SU-DHL-6 (cell line): ENCODE measurements around the gene DDX39B.

Experiments
- H2AFZ ChIP-seq: fragments of 200-600 bp; sonication (generic); 2 replicates; pipeline ENCODE4 v1.6.1; 2014; ENCODE audit warnings: low read depth, mild to moderate bottlenecking, moderate library complexity, mixed read lengths, antibody characterized with exemption, low read length; ENCODE audit not compliant: severe bottlenecking
- H3F3A ChIP-seq: fragments of 200-600 bp; shearing (Covaris generic); 2 replicates; pipeline ENCODE4 v1.6.0; 2016; ENCODE audit warnings: antibody characterized with exemption, mild to moderate bottlenecking; ENCODE audit not compliant: insufficient read depth
- H3K27ac ChIP-seq: fragments of 200-600 bp; sonication (generic); 2 replicates; pipeline ENCODE4 v1.5.1; 2016; ENCODE audit warnings: low read depth, mild to moderate bottlenecking, low read length, moderate library complexity, mixed read lengths
- H3K27me3 ChIP-seq: fragments of 200-600 bp; sonication (generic), shearing (Covaris generic); 2 replicates; pipeline ENCODE4 v1.6.0; 2014; ENCODE audit warnings: mild to moderate bottlenecking, low read length
- H3K36me3 ChIP-seq: fragments of 200-600 bp; sonication (generic); 2 replicates; pipeline ENCODE4 v1.6.1; 2014; ENCODE audit warnings: mild to moderate bottlenecking, low read length, mixed read lengths
- H3K4me2 ChIP-seq: fragments of 300-600, 200-600 bp; shearing (Covaris generic), sonication (generic); 2 replicates; pipeline ENCODE4 v1.6.0; 2014; ENCODE audit warnings: low read length, low read depth, mild to moderate bottlenecking; ENCODE audit not compliant: poor library complexity, severe bottlenecking
- H3K4me3 ChIP-seq: fragments of 200-600 bp; sonication (generic); 2 replicates; pipeline ENCODE4 v1.5.1; 2014; ENCODE audit warnings: antibody characterized with exemption, low read length, mild to moderate bottlenecking, mixed read lengths; ENCODE audit not compliant: insufficient read depth, poor library complexity, severe bottlenecking
- H3K79me2 ChIP-seq: fragments of 200-600 bp; sonication (generic); 2 replicates; pipeline ENCODE4 v1.6.1; 2014; ENCODE audit warnings: mild to moderate bottlenecking, low read length, moderate library complexity; ENCODE audit not compliant: insufficient read depth
- H3K9ac ChIP-seq: fragments of 200-600 bp; sonication (generic); 2 replicates; pipeline ENCODE4 v1.7.0; 2014; ENCODE audit warnings: mild to moderate bottlenecking, low read length
- H3K9me2 ChIP-seq: fragments of 200-600 bp; sonication (generic); replicated peaks from 2 replicates; pipeline ENCODE4 v1.6.1; 2014; ENCODE audit warnings: low read length; ENCODE audit not compliant: insufficient read depth
- H3K9me3 ChIP-seq: fragments of 200-600 bp; sonication (generic); 2 replicates; pipeline ENCODE4 v1.6.1; 2014; ENCODE audit warnings: low read length, mixed read lengths; ENCODE audit not compliant: insufficient read depth
- H4K20me1 ChIP-seq: fragments of 200-600 bp; sonication (generic); 2 replicates; pipeline ENCODE4 v1.6.1; 2014; ENCODE audit warnings: low read depth, mild to moderate bottlenecking, antibody characterized with exemption, low read length, moderate library complexity, mixed read lengths
- CTCF ChIP-seq: fragments of 200-600 bp; sonication (generic); IDR thresholded peaks from one replicate; pipeline ENCODE4 v1.5.1; 2017; ENCODE audit warnings: antibody characterized with exemption, mild to moderate bottlenecking, low read length, moderate library complexity; ENCODE audit not compliant: insufficient read depth, poor library complexity, severe bottlenecking
- EZH2phosphoT487 ChIP-seq: fragments of 200-600 bp; sonication (generic), shearing (Covaris generic); conservative IDR thresholded peaks from 2 replicates; pipeline ENCODE4 v1.6.1; 2018; ENCODE audit warnings: mild to moderate bottlenecking, antibody characterized with exemption, low read length, moderate library complexity, mixed read lengths

Gene DDX39B

GRCh38 chr6:31587791-31588777, 46.3 kb upstream of the DDX39B start:
- H3K79me2 ChIP-seq, result no peaks in the 10 kb centered on the region
- H3K9me2 ChIP-seq, result no peaks in the 10 kb centered on the region
- H2AFZ ChIP-seq, result no peak overlapping the region
- H3K27me3 ChIP-seq, result no peaks in the 10 kb centered on the region
- no peak for TF ChIP-seq CTCF
- TF ChIP-seq EZH2phosphoT487, result no peak
- no peak overlapping the region for H3K4me3 ChIP-seq
- no peaks in the 10 kb centered on the region for H3K36me3 ChIP-seq
- H3K4me2 ChIP-seq, result no peak overlapping the region
- H3K27ac ChIP-seq, result no peak overlapping the region
- H4K20me1 ChIP-seq, result no peaks in the 10 kb centered on the region
- no peak overlapping the region for H3K9ac ChIP-seq
- peaks cover 32% of the 10 kb centered on the region for H3F3A ChIP-seq
- no peaks in the 10 kb centered on the region for H3K9me3 ChIP-seq

- no peak for TF ChIP-seq CTCF
- TF ChIP-seq EZH2phosphoT487, result no peak
- H3K9me2 ChIP-seq, result no peaks in the 10 kb centered on the region
- peak overlapping the region; percentile 63 for H3K27ac ChIP-seq
- no peaks in the 10 kb centered on the region for H4K20me1 ChIP-seq
- H2AFZ ChIP-seq, result peak overlapping the region; percentile 1
- H3K27me3 ChIP-seq, result no peaks in the 10 kb centered on the region
- H3K36me3 ChIP-seq, result no peaks in the 10 kb centered on the region; the same call in 1 of the 2 replicates
- peak overlapping the region; percentile 31 for H3K9ac ChIP-seq
- peaks cover 5% of the 10 kb centered on the region for H3K79me2 ChIP-seq
- peak overlapping the region; percentile 27 for H3K4me2 ChIP-seq
- H3K4me3 ChIP-seq, result no peak overlapping the region
- peaks cover 44% of the 10 kb centered on the region for H3F3A ChIP-seq
- H3K9me3 ChIP-seq, result no peaks in the 10 kb centered on the region
Measured at GRCh38 chr6:31586599-31587281, 44.9 kb upstream of the DDX39B start.

GRCh38 chr6:31586008-31586407, 44.2 kb upstream of the DDX39B start, which contains the start of gene LST1:
Gene LST1 (plus strand): TSS chr6:31586277. CDS start chr6:31587300, 1,023 bp downstream.
- peak within 1 kb of the TSS; percentile 1 for H2AFZ ChIP-seq
- H4K20me1 ChIP-seq, result no peaks in the 10 kb centered on the region
- no peaks in the 10 kb centered on the region for H3K9me2 ChIP-seq
- H3K79me2 ChIP-seq, result peaks cover 12% of the 10 kb centered on the region
- H3K4me3 ChIP-seq, result no peak within 1 kb of the TSS
- TF ChIP-seq CTCF, result no peak
- no peak for TF ChIP-seq EZH2phosphoT487
- H3K27ac ChIP-seq, result peak within 1 kb of the TSS; percentile 63
- no peaks in the 10 kb centered on the region; the same call in 1 of the 2 replicates for H3K36me3 ChIP-seq
- H3K4me2 ChIP-seq, result peak within 1 kb of the TSS; percentile 27
- H3K9ac ChIP-seq, result peak within 1 kb of the TSS; percentile 31
- no peaks in the 10 kb centered on the region for H3K27me3 ChIP-seq
- no peaks in the 10 kb centered on the region for H3K9me3 ChIP-seq
- H3F3A ChIP-seq, result peaks cover 52% of the 10 kb centered on the region
